Ecto neural progenitor cell (in vitro differentiated cells): ENCODE data around the gene TAF11L10.
"Not testable (repeated sequence)": the region's sequence is repeated elsewhere in the genome, so short reads cannot be mapped to it uniquely, and the experiment has no call there.

Experiments
- DNase-seq: peaks from one replicate; pipeline ENCODE4 v3.0.0-alpha.2; 2018; ENCODE audit warnings: low spot score

The TAF11L10 gene

GRCh38 chr5:17597728-17598127 is at the start of gene TAF11L10:
Gene TAF11L10, minus strand, starts transcription at chr5:17597828.
- not testable (repeated sequence) for DNase-seq

DNA sequence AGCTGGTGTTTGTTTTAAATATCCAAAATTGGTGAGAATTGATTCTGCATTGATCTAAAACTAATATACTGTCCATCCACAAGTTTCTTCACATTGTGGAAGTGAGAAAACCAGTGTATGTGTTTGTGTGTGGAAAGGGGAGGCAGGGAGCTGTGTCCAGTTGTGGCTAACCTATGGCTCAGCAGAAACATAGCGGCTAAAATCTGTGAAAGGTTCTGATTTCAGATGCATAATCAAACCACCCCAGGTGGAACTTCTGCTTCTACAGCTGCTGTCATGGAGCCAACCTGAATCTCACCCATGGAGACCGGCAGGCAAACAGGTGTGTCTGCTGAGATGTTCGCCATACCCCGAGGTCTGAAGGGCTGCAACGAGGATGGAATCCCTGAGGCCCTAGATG is 36.5 kb upstream of the TAF11L10 start, which contains the start of gene TAF11L14:
Gene TAF11L14 (plus strand): TSS at position 301 of the 400 bp plus-strand sequence.
- DNase-seq, result no peak

DNA sequence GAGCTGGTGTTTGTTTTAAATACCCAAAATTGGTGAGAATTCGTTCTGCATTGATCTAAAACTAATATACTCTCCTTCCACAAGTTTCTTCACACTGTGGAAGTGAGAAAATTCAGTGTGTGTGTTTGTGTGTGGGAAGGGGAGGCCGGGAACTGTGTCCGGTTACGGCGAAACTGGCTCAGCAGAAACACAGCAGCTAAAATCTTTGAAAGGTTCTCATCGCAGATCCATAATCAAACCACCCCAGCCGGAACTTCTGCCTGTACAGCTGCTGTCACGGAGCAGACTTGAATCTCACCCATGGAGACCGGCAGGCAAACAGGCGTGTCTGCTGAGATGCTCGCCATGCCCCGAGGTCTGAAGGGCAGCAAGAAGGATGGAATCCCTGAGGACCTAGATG is 34.2 kb upstream of the TAF11L10 start, which contains the start of gene TAF11L13:
Gene TAF11L13 (plus strand): TSS at position 301 of the 400 bp plus-strand sequence.
- not testable (repeated sequence) for DNase-seq

DNA sequence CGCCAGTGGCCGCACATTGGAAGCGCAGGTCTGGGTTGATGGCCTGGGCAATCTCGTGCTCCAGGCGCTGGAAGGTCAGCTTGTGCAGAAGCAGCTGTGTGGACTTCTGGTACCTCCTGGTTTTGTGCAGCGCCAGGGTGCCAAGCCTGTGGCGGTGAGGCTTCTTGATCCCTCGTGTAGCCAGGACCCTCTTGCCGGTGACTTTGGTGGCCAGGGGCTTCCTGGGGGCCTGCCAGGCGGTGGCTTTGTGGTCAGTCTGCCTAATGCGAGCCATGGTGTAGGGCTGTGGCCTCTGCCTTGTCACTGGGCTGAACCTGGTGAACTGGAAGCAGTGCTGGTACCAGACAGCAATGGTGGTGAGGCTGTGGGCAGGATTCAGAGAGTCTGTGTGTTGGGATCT is 28.1 kb upstream of the TAF11L10 start:
- no peak for DNase-seq

DNA sequence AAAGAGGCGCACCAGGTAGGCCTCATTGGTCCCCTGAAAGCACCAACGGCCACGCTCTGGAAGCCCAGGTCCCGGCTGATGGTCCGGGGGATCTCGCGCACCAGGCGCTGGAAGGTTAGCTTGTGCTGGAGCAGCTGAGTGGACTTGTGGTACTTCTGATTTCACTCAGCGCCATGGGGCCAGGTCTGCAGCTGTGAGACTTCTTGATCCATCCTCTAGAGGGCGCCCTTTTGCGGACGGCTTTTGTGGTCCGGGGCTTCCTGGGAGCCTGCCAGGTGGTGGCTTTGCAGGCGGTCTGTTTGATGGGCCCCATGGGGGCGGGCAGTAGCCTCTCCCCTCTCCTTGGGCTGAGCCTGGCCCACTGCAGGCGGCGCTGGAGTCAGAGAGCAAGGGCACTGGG is 23.0 kb upstream of the TAF11L10 start:
- no peak for DNase-seq

GRCh38 chr5:17619354-17619753 is 21.7 kb upstream of the TAF11L10 start:
- DNase-seq, result no peak

- no peak for DNase-seq
These were observed 17.4 kb upstream of the TAF11L10 start for GRCh38 chr5:17614872-17615605.

- DNase-seq, result not testable (repeated sequence)
These were observed 12.5 kb upstream of the TAF11L10 start, which contains the start of gene TAF11L12 for GRCh38 chr5:17610092-17610491. Gene TAF11L12, plus strand, starts transcription at chr5:17610392.

DNA sequence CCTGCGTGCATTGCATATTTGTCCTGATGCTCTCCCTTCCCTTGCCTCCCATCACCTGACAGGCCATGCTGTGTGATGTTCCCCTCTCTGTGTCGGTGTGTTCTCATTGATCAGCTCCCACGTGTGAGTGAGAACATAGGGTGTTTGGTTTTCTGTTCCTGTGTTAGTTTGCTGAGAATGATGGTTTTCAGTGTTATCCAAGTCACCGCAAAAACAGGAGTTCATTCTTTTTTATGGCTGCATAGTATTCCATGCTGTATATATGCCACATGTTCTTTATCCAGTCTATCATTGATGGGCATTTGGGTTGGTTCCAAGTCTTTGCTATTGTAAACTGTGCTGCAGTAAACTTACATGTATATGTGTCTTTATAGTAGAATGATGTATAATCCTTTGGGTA is 9.8 kb upstream of the TAF11L10 start:
- not testable (repeated sequence) for DNase-seq

DNA sequence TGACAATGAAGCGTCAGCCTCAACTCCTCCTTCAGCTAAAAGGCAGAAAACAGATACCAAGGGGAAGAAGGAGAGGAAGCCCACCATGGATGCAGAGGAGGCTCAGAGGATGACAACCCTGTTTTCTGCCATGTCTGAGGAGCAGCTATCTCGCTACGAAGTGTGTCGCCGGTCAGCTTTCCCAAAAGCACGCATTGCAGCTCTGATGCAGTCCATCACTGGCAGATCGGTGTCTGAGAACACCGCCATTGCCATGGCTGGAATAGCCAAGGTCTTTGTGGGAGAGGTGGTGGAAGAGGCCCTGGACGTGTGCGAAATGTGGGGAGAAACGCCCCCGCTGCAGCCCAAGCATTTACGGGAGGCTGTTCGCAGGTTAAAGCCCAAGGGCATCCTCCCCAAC is 7.3 kb upstream of the TAF11L10 start:
- DNase-seq, result no peak

DNA sequence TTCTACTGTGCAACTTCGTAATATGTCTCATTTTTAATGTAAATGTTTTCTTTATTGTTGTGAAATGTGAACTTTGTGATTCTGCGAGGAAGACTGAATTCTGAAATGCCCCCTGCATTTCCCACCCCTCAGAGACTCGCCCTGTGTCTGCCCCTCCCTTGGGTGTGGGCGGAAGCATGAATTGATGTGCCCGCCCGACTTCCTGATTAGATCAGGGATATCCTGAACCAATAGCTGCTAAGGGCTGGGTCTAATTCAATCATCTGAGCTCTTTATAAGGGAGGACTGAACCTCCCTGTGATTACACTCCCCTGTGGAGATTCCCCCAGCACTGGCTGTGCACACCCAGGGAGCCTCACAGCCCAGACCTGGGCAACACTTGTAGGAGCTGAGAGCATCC is 6.3 kb upstream of the TAF11L10 start, which contains the start of gene TAF11L11:
Gene TAF11L11 (plus strand): TSS at position 304 of the 400 bp plus-strand sequence.
- not testable (repeated sequence) for DNase-seq

DNA sequence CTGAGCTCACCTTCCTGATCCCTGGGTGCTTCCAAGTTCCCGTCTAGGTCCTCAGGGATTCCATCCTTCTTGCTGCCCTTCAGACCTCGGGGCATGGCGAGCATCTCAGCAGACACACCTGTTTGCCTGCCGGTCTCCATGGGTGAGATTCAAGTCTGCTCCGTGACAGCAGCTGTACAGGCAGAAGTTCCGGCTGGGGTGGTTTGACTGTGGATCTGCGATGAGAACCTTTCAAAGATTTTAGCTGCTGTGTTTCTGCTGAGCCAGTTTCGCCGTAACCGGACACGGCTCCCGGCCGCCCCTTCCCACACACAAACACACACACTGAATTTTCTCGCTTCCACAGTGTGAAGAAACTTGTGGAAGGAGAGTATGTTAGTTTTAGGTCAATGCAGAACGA is 3.4 kb downstream of the TAF11L10 start, which contains the start of gene TAF11L9:
Gene TAF11L9 (minus strand): TSS at position 140 of the 400 bp plus-strand sequence.
- not testable (repeated sequence) for DNase-seq

GRCh38 chr5:17590860-17591259 is 6.8 kb downstream of the TAF11L10 start, which contains the start of gene TAF11L8:
Gene TAF11L8, minus strand, starts transcription at chr5:17590960.
- not testable (repeated sequence) for DNase-seq

- DNase-seq, result not testable (repeated sequence)
These were observed 12.0 kb downstream of the TAF11L10 start, which contains the start of gene TAF11L7 for GRCh38 chr5:17585658-17586057. Gene TAF11L7, minus strand, starts transcription at chr5:17585758.
